Nucleus accumbens (tissue), 56 donors: ENCODE data around the gene EHD1.

ENCODE experiments used
- DNase-seq, 56 donors: peaks; one replicate each; lab custom pipeline; 2025; lab: John Stamatoyannopoulos, UW

The EHD1 gene

DNA sequence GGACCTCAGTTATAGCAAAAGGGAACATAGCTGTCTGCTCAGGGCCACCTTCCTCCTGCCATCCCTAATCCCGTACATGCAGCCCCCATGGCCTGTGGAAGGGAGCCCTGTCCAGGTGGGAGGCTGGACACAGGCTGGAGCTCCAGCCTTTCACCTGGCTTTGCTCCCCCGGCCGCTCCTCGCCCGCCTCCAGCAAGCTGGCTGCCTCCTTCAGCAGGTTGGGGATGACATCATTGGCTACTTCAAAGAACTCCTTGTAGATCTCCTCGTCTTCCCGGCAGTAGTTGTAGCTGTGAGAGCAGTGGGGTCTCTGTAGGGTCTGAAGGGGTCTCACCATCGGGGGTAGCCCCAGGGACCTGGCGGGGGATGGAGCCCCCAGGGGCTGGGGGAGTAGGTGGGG lies 72.9 kb downstream of the EHD1 start:
- DNase-seq = no peak

DNA sequence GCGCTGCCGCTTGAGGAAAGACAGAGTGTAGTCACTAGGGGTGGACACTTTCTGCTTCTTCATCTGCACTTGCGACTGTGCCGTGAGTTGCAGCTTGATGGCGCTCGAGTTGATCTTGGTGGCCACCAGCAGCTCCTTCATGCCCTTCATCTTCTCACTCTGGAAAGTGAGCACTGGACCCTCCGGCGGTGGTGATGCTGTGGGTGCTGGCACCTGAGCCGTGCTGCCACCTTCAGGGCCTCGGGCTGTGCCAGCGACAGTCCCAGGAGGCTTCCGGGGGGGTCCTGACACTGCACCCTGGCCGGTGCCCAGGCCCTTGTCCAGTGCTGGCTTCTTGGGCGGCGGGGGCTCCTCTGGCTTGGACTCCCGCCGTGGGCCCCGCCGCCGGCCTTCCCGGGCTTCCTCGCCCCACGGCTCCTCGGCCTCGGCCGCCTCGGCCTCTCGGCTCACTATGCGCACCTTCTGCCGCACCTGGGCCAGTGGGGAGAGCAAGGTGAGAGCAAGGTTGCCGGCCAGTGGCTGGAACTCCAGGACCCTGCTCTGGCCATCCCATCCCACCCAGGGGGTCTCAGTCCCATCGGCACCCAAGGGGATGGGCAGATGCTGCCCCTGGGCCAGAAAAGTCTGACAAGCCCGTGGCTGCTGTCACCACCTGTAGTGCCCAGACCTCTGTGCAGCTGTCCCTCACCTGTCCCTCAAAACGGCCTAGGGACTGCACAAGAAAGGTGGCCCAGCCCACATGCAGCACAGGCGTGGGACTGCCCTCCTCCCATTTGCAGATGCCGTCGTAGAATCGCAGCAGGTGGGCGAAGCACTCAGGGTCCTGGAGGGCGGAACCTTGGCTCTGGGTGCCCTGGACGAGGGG lies 73.8 kb downstream of the EHD1 start:
- DNase-seq = no peak

DNA sequence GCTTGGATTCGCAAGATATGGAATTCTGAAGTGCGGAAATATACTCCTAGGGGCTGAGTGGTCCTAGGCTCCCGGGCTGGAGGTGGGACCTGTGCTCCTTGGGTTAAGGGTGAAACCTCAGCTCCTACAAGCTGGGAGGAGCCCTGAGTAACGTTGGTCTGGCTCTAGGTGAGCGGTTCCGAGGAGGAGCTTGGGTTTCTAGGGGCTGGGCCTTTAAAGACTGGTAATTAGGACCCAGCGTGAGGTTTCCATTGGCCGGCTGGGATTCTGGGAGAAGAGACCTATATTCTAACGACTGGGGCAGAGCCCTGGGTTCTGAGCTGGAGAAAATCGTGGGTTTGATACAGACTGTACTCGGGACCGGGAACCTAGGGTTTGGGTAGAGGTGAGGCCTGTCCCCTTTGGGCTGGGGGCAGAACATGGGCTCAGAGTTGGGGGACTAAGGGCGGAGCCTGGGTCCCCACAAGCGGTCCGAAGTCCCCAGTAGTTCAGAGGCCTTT lies 74.5 kb downstream of the EHD1 start:
- no peak for DNase-seq

DNA sequence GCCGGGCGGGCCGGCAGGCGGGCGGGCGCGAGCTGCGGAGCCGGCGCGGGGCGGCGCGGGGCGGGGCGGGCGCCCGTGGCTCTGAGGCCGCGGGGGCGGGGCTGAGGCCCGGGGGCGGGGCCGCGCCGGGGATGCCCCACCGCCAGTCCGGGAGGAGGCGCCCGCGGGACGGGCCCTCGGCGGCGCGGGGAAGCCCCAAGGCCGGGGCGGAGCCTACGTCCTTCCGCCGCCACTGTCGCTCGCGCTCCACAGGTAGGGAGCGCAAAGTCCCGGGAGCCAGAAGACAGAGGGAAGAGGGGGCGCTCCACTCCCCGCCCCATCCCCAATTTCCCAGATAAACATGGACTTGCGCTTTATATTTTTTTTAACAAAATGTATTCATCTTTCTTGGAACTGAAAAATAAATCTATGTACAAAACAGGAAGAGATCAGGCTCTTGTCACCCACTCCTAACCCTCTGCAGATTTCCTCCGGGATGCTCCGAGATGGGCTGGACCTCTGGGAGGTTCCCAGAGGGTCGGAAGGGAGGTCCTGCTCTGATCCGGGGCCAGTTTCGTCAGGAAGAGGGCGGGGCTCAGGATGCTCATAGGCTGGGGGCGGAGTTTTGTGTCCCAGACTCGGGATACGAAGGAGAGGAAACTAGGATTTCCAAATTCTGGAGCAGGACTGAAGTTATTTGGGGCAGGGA lies 75.1 kb downstream of the EHD1 start, which contains the start of gene MAP4K2:
Gene MAP4K2 (minus strand): TSS at position 57 of the 688 bp plus-strand sequence. CDS start 65 bp downstream, outside the sequence.
- peak in 53 of 56 donors; percentile 18 to 88 (median 66) for DNase-seq

DNA sequence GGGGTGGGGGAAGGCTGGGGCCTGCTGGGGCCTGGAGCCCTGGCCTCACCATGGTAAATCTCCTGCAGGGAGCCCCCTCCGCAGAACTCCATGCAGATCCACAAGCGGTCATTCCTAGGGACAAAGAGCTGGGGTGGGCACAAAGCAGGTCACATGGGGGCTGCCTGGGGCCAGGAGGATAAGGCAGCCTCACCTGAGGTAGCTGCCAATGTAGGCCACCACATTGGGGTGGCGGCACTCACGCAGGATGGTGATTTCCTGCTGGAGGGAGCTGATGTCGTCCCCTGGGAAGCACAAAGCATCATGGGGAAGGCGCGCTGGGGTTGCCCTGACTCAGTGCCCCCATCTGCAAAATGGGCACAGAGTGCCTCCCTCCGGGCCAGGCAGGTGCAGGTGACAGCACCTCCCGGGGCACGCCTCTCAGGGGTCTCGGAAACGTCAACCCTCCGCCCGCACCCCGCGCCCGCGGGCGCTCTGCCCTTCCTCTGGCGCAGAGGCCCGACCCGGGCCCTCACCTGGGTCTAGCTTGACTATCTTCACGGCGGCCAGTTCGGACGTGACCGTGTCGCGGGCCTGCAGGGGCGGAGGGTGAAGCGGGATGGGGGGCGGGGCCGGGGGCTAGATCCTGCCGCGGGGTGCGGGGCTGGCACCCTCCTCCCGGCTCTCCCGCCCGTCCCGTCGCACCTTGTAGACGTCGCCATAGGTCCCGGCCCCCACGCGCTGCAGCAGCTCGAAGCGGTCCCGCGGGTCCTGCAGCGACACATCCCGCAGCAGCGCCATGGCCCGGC lies 75.9 kb downstream of the EHD1 start:
- peak in 3 of 56 donors; percentile 59 to 74 (median 65) for DNase-seq
